Panc1 (cell line): ENCODE measurements around the gene RAB3IL1. TPM values are rescaled to one million over a fixed set of nuclear protein-coding genes. Genes with fewer than 3 reads are reported as not detected.

Source experiments
- ATAC-seq: fragments of 200-7000 bp; cut with Tn5 transposase; 2 replicates; pipeline ENCODE4 v1.9.1; 2020; ENCODE audit warnings: mild to moderate bottlenecking, moderate library complexity
- BruUV-seq: library from RNA; stranded (reverse); fragments of 400-500 nt; replicated peaks from 2 replicates; lab custom pipeline; 2021; lab: Mats Ljungman, UMichigan
- CTCF ChIA-PET: fragments of 300-600 bp; sonication (Branson Sonifier 250); formaldehyde crosslinking; loops from one replicate; lab custom pipeline; 2022; ENCODE audit warnings: antibody characterized with exemption; lab: Charles Lee
- POLR2A ChIA-PET: fragments of 300-600 bp; sonication (Branson Sonifier 250); formaldehyde crosslinking; loops from one replicate; lab custom pipeline; 2022; ENCODE audit warnings: antibody characterized with exemption; lab: Charles Lee
- DNase-seq: peaks from one replicate; pipeline ENCODE4 v3.0.0-alpha.2; 2010; ENCODE audit warnings: low read depth, low spot score
- H3K27ac ChIP-seq: 2 replicates; pipeline ENCODE4 v1.5.1; 2011; ENCODE audit warnings: mild to moderate bottlenecking, low read length, inconsistent platforms
- H3K27me3 ChIP-seq: fragments of 200-500 bp; sonication (Bioruptor generic); 2 replicates; pipeline ENCODE4 v1.6.0; 2014; ENCODE audit warnings: low read length, inconsistent platforms; ENCODE audit not compliant: control insufficient read depth, insufficient read depth
- H3K36me3 ChIP-seq: fragments of 200-500 bp; sonication (Bioruptor generic); 2 replicates; pipeline ENCODE4 v1.5.1; 2014; ENCODE audit warnings: inconsistent platforms, mild to moderate bottlenecking, low read length, moderate library complexity; ENCODE audit not compliant: control insufficient read depth, insufficient read depth
- H3K4me1 ChIP-seq: 2 replicates; pipeline ENCODE4 v1.5.1; 2011; ENCODE audit warnings: inconsistent platforms, mild to moderate bottlenecking, low read length, moderate library complexity; ENCODE audit not compliant: control insufficient read depth, insufficient read depth
- H3K4me3 ChIP-seq, 2 experiments: 2 replicates each; pipeline ENCODE4 v1.5.1; 2011 to 2012; ENCODE audit warnings: low read depth in 2 of 2, low read length in 2 of 2, mild to moderate bottlenecking in 2 of 2, inconsistent platforms in 1 of 2, moderate library complexity in 1 of 2
- H3K9me3 ChIP-seq: fragments of 200-500 bp; sonication (Bioruptor generic); 2 replicates; pipeline ENCODE4 v1.5.1; 2014; ENCODE audit warnings: low read depth, mild to moderate bottlenecking, inconsistent platforms, low read length, moderate library complexity; ENCODE audit not compliant: control insufficient read depth, insufficient read depth
- POLR2AphosphoS5 ChIP-seq: IDR thresholded peaks from 2 replicates; pipeline ENCODE4 v1.6.1; 2012; ENCODE audit warnings: mild to moderate bottlenecking, low read depth, low read length, moderate library complexity
- SIN3A ChIP-seq: IDR thresholded peaks from 2 replicates; pipeline ENCODE4 v1.6.1; 2012; ENCODE audit warnings: low read depth, mild to moderate bottlenecking, low read length, moderate library complexity, borderline replicate concordance; ENCODE audit not compliant: insufficient read depth
- TCF7L2 ChIP-seq: IDR thresholded peaks from 2 replicates; pipeline ENCODE4 v1.6.1; 2011; ENCODE audit warnings: mild to moderate bottlenecking, low read depth, low read length, inconsistent platforms
- in situ Hi-C: cut with HindIII; loops from 2 replicates; pipeline ENCODE4 v1.10.0; 2016; ENCODE audit warnings: low sequenced_read_pairs, low pct_unique_long_range_greater_than_20kb
- intact Hi-C: fragments of 100-400 bp; cut with micrococcal nuclease; formaldehyde crosslinking; loops from one replicate; pipeline ENCODE4 v1.10.0; 2022; ENCODE audit not compliant: unreplicated experiment
- total RNA-seq: library from RNA; stranded (reverse); gene quantifications from one replicate; pipeline ENCODE4 v1.2.1, GENCODE V29; 2021; ENCODE audit not compliant: unreplicated experiment
- TF ChIP-seq, protein P1 (sequence below), 2 experiments: IDR thresholded peaks; 2 replicates each; pipeline ENCODE4 v1.6.1; 2011 to 2012; ENCODE audit warnings: low read depth in 2 of 2, control low read depth in 1 of 2, low read length in 1 of 2, mild to moderate bottlenecking in 1 of 2, moderate library complexity in 1 of 2; ENCODE audit not compliant: insufficient read depth in 1 of 2
- TF ChIP-seq, protein P2 (sequence below): fragments of 450-650 bp; IDR thresholded peaks from 2 replicates; pipeline ENCODE4 v1.5.1; 2017; ENCODE audit warnings: mild to moderate bottlenecking

RAB3IL1 gene
- total RNA-seq, 1 experiment from 2014 or later, result 8.9 TPM

DNA sequence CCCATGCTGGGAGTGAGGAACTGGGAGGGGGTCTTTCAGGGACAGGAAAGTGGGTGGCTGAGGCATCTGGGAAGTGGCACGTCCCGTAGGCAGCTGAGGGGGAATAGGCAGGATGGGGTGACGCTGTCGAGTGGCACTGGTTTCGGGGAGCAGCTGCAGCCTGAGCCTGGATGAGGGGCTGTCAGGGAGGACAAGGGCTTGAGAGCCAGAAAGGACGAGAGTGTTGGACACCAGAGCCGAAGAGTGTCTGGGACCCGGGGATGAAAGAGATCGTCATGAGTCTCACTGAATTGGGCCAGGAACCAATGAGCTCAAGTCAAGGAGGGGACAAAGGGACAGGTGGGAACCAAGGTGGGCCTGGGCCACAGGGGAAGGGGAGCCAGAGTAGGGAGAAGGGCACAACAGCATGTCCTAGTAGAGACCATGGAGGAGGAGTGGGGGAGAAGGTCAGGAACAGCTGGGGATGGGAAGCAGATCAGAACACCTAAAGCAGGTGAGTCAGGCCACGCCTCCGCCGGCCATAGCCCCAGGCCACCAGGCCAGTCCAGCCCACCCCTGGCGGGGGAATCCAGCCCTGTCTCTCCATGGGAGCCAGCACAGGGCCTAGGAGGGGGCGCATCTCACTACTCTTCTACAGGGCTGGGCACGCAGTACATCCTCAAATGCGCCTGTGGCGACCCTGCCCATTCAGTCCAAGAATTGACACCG is 4.2 kb downstream of the RAB3IL1 start:
- DNase-seq, result no peak
- Histone ChIP-seq H3K4me1 (no peaks in the 10 kb centered on the region), H3K27me3 (no peaks in the 10 kb centered on the region), H3K9me3 (no peaks in the 10 kb centered on the region), H3K27ac (no peak overlapping the region), H3K36me3 (no peaks in the 10 kb centered on the region), H3K4me3 (no peak overlapping the region)
- ChIA-PET POLR2A (interaction anchor here (0.6 kb wide), 1 partner anchor 160 kb away, joined by 5 read pairs; no protein-coding TSS in a partner anchor), CTCF (no interaction called here)
- BruUV-seq, result no TSS peak
- intact Hi-C loops (loop anchor here (5.0 kb wide), 1 partner anchor 34 kb away; no protein-coding TSS in a partner anchor), in situ Hi-C loops (no loop called here)
- TF ChIP-seq, protein P1, sequence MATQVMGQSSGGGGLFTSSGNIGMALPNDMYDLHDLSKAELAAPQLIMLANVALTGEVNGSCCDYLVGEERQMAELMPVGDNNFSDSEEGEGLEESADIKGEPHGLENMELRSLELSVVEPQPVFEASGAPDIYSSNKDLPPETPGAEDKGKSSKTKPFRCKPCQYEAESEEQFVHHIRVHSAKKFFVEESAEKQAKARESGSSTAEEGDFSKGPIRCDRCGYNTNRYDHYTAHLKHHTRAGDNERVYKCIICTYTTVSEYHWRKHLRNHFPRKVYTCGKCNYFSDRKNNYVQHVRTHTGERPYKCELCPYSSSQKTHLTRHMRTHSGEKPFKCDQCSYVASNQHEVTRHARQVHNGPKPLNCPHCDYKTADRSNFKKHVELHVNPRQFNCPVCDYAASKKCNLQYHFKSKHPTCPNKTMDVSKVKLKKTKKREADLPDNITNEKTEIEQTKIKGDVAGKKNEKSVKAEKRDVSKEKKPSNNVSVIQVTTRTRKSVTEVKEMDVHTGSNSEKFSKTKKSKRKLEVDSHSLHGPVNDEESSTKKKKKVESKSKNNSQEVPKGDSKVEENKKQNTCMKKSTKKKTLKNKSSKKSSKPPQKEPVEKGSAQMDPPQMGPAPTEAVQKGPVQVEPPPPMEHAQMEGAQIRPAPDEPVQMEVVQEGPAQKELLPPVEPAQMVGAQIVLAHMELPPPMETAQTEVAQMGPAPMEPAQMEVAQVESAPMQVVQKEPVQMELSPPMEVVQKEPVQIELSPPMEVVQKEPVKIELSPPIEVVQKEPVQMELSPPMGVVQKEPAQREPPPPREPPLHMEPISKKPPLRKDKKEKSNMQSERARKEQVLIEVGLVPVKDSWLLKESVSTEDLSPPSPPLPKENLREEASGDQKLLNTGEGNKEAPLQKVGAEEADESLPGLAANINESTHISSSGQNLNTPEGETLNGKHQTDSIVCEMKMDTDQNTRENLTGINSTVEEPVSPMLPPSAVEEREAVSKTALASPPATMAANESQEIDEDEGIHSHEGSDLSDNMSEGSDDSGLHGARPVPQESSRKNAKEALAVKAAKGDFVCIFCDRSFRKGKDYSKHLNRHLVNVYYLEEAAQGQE (IDR thresholded peaks at IDR 0.05; ENCODE audit: insufficient read depth in 1 of 2, low read depth in 2 of 2, low read length in 1 of 2), result no peak
- TF ChIP-seq, protein P2, sequence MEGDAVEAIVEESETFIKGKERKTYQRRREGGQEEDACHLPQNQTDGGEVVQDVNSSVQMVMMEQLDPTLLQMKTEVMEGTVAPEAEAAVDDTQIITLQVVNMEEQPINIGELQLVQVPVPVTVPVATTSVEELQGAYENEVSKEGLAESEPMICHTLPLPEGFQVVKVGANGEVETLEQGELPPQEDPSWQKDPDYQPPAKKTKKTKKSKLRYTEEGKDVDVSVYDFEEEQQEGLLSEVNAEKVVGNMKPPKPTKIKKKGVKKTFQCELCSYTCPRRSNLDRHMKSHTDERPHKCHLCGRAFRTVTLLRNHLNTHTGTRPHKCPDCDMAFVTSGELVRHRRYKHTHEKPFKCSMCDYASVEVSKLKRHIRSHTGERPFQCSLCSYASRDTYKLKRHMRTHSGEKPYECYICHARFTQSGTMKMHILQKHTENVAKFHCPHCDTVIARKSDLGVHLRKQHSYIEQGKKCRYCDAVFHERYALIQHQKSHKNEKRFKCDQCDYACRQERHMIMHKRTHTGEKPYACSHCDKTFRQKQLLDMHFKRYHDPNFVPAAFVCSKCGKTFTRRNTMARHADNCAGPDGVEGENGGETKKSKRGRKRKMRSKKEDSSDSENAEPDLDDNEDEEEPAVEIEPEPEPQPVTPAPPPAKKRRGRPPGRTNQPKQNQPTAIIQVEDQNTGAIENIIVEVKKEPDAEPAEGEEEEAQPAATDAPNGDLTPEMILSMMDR, result no peak
- TF ChIP-seq TCF7L2 (no peak), SIN3A (no peak), POLR2AphosphoS5 (no peak)
- ATAC-seq, result no peak

DNA sequence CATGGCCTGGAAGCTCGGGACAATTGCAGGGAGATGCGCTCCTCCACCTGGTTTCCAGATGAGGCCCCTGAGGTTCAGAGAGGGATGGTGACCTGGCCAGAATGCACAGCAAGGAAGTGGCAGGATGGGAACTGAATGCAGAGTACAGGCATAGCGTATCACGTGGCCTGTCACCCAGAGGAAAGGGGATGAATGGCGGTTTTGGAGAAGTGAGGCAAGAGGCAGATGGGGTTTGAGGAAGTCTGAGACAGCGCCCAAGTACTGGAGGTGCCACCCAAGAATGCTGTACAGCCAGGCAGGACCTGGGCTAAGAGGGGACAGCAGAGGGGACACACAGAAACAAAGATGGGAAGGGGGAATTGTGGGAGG is 4.9 kb downstream of the RAB3IL1 start:
- ChIA-PET POLR2A (interaction anchor here (0.6 kb wide), 1 partner anchor 161 kb away, joined by 5 read pairs; no protein-coding TSS in a partner anchor), CTCF (no interaction called here)
- no peak for ATAC-seq
- H3K36me3 ChIP-seq, result no peaks in the 10 kb centered on the region
- intact Hi-C loops (loop anchor here (5.0 kb wide), 1 partner anchor 35 kb away; no protein-coding TSS in a partner anchor), in situ Hi-C loops (no loop called here)
- no peaks in the 10 kb centered on the region for H3K4me1 ChIP-seq
- H3K27me3 ChIP-seq, result no peaks in the 10 kb centered on the region
- BruUV-seq, result no TSS peak
- no peak overlapping the region for H3K27ac ChIP-seq
- H3K9me3 ChIP-seq, result no peaks in the 10 kb centered on the region
- TF ChIP-seq POLR2AphosphoS5, result no peak
- TF ChIP-seq, protein P1 (IDR thresholded peaks at IDR 0.05; ENCODE audit: insufficient read depth in 1 of 2, low read depth in 2 of 2, low read length in 1 of 2), result no peak
- TF ChIP-seq, protein P2, result no peak
- no peak for TF ChIP-seq TCF7L2
- no peak for TF ChIP-seq SIN3A
- no peak overlapping the region for H3K4me3 ChIP-seq
- DNase-seq, result no peak
